OCI-LY7 (cell line): ENCODE results near the gene ANO3.

Source experiments
- CTCF ChIP-seq: fragments of 200-600 bp; sonication (generic); conservative IDR thresholded peaks from 2 replicates; pipeline ENCODE4 v1.5.1; 2014; ENCODE audit warnings: mild to moderate bottlenecking, antibody characterized with exemption, low read length, moderate library complexity, mixed read lengths
- EZH2phosphoT487 ChIP-seq: fragments of 200-600 bp; sonication (generic); IDR thresholded peaks from 2 replicates; pipeline ENCODE4 v1.6.1; 2018; ENCODE audit warnings: low read depth, borderline replicate concordance, mild to moderate bottlenecking, mixed run types, antibody characterized with exemption, low read length, moderate library complexity, mixed read lengths

GRCh38 chr11:26321516-26321915, 10.4 kb upstream of the ANO3 start:
- TF ChIP-seq CTCF = no peak
- no peak for TF ChIP-seq EZH2phosphoT487
